LNCAP (cell line): ENCODE results near the gene HOXD8.

Experiments
- TF ChIP-seq, protein P1 (sequence below): fragments of 450-650 bp; IDR thresholded peaks from 2 replicates; pipeline ENCODE4 v1.5.1; 2017; ENCODE audit warnings: mild to moderate bottlenecking

The HOXD8 gene

DNA sequence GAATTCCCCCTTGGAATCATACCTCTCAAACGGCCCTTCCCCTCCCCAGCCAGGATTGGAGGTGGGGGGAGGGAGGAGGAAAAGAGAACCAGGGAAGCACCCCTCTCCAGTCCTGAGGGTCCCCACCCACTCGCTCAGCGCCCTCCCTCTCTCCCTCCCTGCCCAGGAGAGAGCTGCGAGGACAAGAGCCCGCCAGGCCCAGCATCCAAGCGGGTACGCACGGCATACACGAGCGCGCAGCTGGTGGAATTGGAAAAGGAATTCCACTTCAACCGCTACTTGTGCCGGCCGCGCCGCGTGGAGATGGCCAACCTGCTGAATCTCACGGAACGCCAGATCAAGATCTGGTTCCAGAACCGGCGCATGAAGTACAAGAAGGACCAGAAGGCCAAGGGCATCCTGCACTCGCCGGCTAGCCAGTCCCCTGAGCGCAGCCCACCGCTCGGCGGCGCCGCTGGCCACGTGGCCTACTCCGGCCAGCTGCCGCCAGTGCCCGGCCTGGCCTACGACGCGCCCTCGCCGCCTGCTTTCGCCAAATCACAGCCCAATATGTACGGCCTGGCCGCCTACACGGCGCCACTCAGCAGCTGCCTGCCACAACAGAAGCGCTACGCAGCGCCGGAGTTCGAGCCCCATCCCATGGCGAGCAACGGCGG, 42.0 kb downstream of the HOXD8 start:
- TF ChIP-seq, protein P1, sequence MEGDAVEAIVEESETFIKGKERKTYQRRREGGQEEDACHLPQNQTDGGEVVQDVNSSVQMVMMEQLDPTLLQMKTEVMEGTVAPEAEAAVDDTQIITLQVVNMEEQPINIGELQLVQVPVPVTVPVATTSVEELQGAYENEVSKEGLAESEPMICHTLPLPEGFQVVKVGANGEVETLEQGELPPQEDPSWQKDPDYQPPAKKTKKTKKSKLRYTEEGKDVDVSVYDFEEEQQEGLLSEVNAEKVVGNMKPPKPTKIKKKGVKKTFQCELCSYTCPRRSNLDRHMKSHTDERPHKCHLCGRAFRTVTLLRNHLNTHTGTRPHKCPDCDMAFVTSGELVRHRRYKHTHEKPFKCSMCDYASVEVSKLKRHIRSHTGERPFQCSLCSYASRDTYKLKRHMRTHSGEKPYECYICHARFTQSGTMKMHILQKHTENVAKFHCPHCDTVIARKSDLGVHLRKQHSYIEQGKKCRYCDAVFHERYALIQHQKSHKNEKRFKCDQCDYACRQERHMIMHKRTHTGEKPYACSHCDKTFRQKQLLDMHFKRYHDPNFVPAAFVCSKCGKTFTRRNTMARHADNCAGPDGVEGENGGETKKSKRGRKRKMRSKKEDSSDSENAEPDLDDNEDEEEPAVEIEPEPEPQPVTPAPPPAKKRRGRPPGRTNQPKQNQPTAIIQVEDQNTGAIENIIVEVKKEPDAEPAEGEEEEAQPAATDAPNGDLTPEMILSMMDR, result no peak

DNA sequence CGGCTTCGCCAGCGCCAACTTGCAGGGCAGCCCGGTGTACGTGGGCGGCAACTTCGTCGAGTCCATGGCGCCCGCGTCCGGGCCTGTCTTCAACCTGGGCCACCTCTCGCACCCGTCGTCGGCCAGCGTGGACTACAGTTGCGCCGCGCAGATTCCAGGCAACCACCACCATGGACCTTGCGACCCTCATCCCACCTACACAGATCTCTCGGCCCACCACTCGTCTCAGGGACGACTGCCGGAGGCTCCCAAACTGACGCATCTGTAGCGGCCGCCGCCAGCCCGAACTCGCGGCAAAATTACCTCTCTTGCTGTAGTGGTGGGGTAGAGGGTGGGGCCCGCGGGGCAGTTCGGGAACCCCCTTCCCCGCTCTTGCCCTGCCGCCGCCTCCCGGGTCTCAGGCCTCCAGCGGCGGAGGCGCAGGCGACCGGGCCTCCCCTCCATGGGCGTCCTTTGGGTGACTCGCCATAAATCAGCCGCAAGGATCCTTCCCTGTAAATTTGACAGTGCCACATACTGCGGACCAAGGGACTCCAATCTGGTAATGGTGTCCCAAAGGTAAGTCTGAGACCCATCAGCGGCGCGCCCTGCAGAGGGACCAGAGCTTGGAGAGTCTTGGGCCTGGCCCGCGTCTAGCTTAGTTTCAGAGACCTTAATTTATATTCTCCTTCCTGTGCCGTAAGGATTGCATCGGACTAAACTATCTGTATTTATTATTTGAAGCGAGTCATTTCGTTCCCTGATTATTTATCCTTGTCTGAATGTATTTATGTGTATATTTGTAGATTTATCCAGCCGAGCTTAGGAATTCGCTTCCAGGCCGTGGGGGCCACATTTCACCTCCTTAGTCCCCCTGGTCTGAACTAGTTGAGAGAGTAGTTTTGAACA, 42.7 kb downstream of the HOXD8 start:
- TF ChIP-seq, protein P1, result no peak

DNA sequence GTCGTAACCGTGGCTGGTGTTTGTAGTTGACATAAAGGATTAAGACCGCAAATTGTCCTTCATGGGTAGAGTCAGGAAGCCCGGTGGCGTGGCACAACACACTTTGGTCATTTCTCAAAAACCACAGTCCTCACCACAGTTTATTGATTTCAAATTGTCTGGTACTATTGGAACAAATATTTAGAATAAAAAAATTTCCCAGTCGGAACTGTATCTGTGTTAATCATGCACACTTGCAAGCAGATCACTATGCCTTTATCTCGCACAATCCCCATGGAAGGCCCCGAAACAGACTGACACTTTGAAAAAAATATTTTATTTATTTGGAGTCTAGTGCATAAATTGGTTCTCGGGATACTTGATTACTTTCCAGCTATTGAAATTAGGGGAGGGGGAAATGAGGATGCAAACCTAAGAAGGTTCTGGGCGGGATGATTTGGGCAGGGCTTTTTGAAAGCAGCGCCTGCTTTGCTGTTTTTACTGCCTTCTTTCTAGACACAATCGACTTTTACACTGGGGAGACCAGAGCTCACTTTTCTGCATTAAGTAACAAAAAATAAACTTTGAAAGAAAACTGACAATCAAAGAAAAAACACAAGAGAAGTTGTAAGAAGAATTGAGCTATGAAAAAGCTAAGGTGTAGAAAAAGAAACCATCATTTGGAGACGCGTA, 43.5 kb downstream of the HOXD8 start:
- TF ChIP-seq, protein P1, result no peak

DNA sequence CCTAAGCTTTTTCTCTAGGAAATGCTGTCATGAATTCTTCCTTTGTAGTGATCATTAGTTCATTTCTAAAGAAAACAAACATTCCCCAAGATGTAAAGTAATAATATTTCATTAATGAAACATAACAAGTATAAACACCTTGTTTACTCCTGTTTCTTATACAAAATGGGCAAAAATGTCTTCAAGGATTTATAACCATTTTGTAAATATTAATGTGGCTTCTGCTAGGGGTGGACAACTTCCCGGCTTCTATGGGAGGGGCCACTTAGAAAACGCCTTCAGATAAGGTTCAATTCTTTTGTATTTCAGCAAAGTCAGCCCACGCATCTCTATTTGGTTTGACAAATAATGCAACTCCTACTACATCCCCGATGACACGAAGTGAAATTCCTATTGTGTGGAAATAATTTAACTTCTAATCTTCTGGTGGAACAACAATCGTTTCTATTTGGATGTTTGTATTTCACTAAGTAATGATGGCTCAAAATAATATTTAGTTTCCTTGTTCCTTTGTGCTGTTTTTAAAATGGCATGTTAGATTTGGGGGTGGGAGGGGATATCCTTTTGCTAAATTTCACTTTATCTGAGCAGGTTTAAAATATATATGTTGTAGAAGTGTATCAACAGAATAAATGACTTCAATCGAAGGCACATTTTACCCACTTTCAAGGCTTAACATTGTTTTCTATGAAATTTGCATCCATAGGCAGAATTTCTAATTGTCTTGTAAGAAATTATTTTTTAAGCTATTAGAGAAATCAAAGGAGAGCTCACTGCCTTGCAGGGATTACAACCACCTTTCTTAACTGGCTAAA, 44.3 kb downstream of the HOXD8 start:
- TF ChIP-seq, protein P1, result no peak

DNA sequence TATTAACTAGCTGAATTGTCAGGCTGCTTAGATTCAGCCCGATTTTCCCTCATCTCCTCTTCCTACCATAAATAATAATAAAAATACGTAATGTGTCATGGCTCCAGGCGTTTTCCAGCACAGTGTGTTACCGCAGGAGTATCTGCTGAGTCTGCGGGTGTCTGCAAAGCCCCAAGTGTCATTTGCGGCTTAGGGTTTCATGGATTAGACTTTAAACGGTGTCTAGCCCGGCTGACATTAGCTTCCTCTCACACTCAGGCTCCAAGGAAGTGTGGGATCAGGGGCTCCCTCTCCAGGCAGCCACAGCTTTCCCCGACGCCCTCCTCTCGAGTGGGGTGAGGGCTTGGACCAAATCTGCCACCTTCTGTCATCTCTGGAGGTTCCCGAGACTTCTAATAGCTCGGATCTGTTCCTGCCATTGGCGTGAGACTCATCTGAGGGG, 44.9 kb downstream of the HOXD8 start:
- TF ChIP-seq, protein P1, result no peak

DNA sequence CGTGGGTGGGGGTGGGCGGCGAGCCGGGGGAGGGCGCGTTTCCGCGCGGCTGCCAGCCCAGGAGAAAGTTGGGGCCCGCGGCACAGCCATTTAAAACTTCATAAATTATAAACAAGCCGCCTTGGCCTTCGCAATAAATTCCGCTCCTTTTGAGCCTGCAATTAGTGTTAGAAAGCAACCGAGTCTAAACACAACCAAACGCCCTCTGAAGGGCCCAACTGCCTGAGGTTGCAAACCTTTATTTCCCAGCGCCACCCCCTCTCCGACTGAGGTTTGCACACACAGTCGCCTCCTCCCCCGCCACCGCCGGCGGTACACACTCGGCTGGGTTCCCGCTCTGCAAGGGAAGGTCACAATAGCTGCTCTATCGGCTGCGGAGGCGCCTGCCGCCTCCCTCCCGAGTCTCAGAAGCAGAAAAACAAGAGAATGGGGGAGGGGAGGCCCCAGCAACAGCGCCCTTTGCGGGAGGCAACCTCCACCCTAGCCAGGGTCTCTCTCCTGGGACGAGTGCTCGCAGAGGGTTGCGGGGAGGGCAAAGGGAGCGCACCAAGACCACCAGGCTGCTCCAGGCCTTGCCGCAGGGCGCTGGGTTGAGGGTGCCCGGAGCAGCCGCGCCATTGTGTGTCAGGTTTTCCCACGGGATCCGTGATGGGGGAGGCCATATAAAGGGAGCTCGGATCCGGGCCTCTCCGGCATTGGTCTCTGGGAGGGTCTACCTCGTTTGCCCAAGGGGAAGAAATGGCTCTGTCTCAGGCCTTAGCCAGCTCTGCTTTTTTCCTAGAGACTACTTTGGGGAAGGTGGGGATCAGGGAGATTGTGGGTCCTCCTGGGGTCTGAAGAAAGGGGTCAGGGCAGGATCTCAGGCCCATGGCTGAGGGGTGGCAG, 45.6 kb downstream of the HOXD8 start:
- TF ChIP-seq, protein P1, result no peak
